GM12878 (cell line): Measurements from ENCODE around the gene NXPE1. TPM values are rescaled to one million over a fixed set of nuclear protein-coding genes. Genes with fewer than 3 reads are reported as not detected.

ENCODE experiments used
- ASH2L ChIP-seq: fragments of 300-600, 200-600 bp; sonication (generic); IDR thresholded peaks from 2 replicates; pipeline ENCODE4 v1.6.1; 2017; ENCODE audit warnings: low read depth, mild to moderate bottlenecking, borderline replicate concordance
- BHLHE40 ChIP-seq, 2 experiments: fragments of 450-650 bp in 1 of 2; IDR thresholded peaks; 2 replicates each; pipeline ENCODE4 v1.6.1; 2011 to 2017; ENCODE audit warnings: low read depth in 2 of 2, borderline replicate concordance in 1 of 2, improper control_type of control experiment in 1 of 2, low read length in 1 of 2, mild to moderate bottlenecking in 1 of 2
- BRCA1 ChIP-seq: IDR thresholded peaks from 2 replicates; pipeline ENCODE4 v1.6.1; 2011; ENCODE audit warnings: low read depth, low read length, improper control_type of control experiment
- KLF5 ChIP-seq: fragments of 450-650 bp; IDR thresholded peaks from 2 replicates; pipeline ENCODE4 v1.6.1; 2014; ENCODE audit warnings: mild to moderate bottlenecking; ENCODE audit not compliant: partially characterized antibody
- MEF2A ChIP-seq: IDR thresholded peaks from 2 replicates; pipeline ENCODE4 v1.6.1; 2011; ENCODE audit warnings: low read depth, mild to moderate bottlenecking, low read length, moderate library complexity; ENCODE audit not compliant: insufficient read depth
- MYC ChIP-seq: IDR thresholded peaks from 2 replicates; pipeline ENCODE4 v1.6.1; 2011; ENCODE audit warnings: mild to moderate bottlenecking, low read length, moderate library complexity, inconsistent platforms; ENCODE audit not compliant: insufficient read depth, insufficient replicate concordance, insufficient read length, severe bottlenecking
- NFIC ChIP-seq: IDR thresholded peaks from 2 replicates; pipeline ENCODE4 v1.6.1; 2012; ENCODE audit warnings: low read depth, mild to moderate bottlenecking, inconsistent platforms, low read length, moderate library complexity
- NFYA ChIP-seq: IDR thresholded peaks from 2 replicates; pipeline ENCODE4 v1.6.1; 2011; ENCODE audit warnings: low read depth, mild to moderate bottlenecking, low read length, improper control_type of control experiment, borderline replicate concordance
- PAX5 ChIP-seq: IDR thresholded peaks from 2 replicates; pipeline ENCODE4 v1.6.1; 2011; ENCODE audit warnings: low read depth, low read length, borderline replicate concordance
- PML ChIP-seq: IDR thresholded peaks from 2 replicates; pipeline ENCODE4 v1.6.1; 2012; ENCODE audit warnings: low read length, inconsistent platforms
- PRDM15 ChIP-seq: fragments of 450-650 bp; formaldehyde crosslinking; IDR thresholded peaks from 2 replicates; pipeline ENCODE4 v1.4.0; 2020; ENCODE audit warnings: mild to moderate bottlenecking, moderate library complexity
- RAD51 ChIP-seq: fragments of 450-650 bp; IDR thresholded peaks from 2 replicates; pipeline ENCODE4 v1.6.1; 2016; ENCODE audit warnings: moderate library complexity, mild to moderate bottlenecking, inconsistent platforms
- SREBF1 ChIP-seq: IDR thresholded peaks from 2 replicates; pipeline ENCODE4 v1.6.1; 2012; ENCODE audit warnings: mild to moderate bottlenecking, low read length
- STAT3 ChIP-seq: IDR thresholded peaks from 2 replicates; pipeline ENCODE4 v1.6.1; 2011; ENCODE audit warnings: low read depth, low read length, improper control_type of control experiment
- SUPT20H ChIP-seq: IDR thresholded peaks from 2 replicates; pipeline ENCODE4 v1.6.1; 2011; ENCODE audit warnings: low read depth, mild to moderate bottlenecking, low read length, moderate library complexity, borderline replicate concordance; ENCODE audit not compliant: control insufficient read depth
- SUZ12 ChIP-seq: fragments of 200-600 bp; sonication (generic); IDR thresholded peaks from one replicate; pipeline ENCODE4 v1.6.1; 2018; ENCODE audit warnings: antibody characterized with exemption, mild to moderate bottlenecking; ENCODE audit not compliant: unreplicated experiment
- TCF12 ChIP-seq: IDR thresholded peaks from 2 replicates; pipeline ENCODE4 v1.6.1; 2011; ENCODE audit warnings: low read depth, mild to moderate bottlenecking, low read length
- TCF3 ChIP-seq: IDR thresholded peaks from 2 replicates; pipeline ENCODE4 v1.6.1; 2012; ENCODE audit warnings: low read depth, mild to moderate bottlenecking, low read length, borderline replicate concordance; ENCODE audit not compliant: insufficient read depth
- ZBED1 ChIP-seq: IDR thresholded peaks from 2 replicates; pipeline ENCODE4 v1.6.1; 2016; ENCODE audit warnings: borderline replicate concordance
- ZNF24 ChIP-seq: fragments of 450-650 bp; IDR thresholded peaks from 2 replicates; pipeline ENCODE4 v1.6.1; 2017; ENCODE audit warnings: antibody characterized with exemption, mild to moderate bottlenecking
- ZZZ3 ChIP-seq: IDR thresholded peaks from 2 replicates; pipeline ENCODE4 v1.6.1; 2011; ENCODE audit warnings: low read depth; ENCODE audit not compliant: control insufficient read depth, insufficient read length
- polyA plus RNA-seq, 11 experiments: library from polyadenylated mRNA; depleted of rRNA in 4 of 11; unstranded in 6 of 11; stranded (reverse) in 5 of 11; fragments of >200 nt; fragmentation: Nextera tagmentation in 4 of 11; fragmentation: Illumina TruSeq in 1 of 11; extraction: Ambion mirVana in 4 of 11; extraction: Trizol in 1 of 11; gene quantifications; 1 replicate in 1 of 11; 2 replicates in 10 of 11; pipeline versions ENCODE4 v1.2.1 to v1.2.3, GENCODE V29; 2011 to 2016; ENCODE audit warnings: inconsistent platforms in 2 of 11, missing spikeins in 2 of 11, low read depth in 1 of 11
- total RNA-seq, 4 experiments: library from RNA; depleted of rRNA in 3 of 4; stranded (reverse); fragments of >200 nt in 3 of 4; fragmentation: Illumina TruSeq in 1 of 4; extraction: Trizol in 1 of 4; gene quantifications; 2 replicates each; pipeline versions ENCODE4 v1.2.1 to v1.2.3, GENCODE V29; 2013 to 2021
- TF ChIP-seq, protein P1 (sequence below): fragments of 450-650 bp; IDR thresholded peaks from 2 replicates; pipeline ENCODE4 v1.6.1; 2017; ENCODE audit warnings: antibody characterized with exemption, mild to moderate bottlenecking, moderate library complexity
- TF ChIP-seq, protein P2 (sequence below): fragments of 450-650 bp; IDR thresholded peaks from 2 replicates; pipeline ENCODE4 v1.6.1; 2016; ENCODE audit warnings: mild to moderate bottlenecking

NXPE1 gene
- total and polyA plus RNA-seq, 10 of the 15 experiments (the other 5 are each of a cell fraction or from before 2014, with no cell fraction given): not detected

DNA sequence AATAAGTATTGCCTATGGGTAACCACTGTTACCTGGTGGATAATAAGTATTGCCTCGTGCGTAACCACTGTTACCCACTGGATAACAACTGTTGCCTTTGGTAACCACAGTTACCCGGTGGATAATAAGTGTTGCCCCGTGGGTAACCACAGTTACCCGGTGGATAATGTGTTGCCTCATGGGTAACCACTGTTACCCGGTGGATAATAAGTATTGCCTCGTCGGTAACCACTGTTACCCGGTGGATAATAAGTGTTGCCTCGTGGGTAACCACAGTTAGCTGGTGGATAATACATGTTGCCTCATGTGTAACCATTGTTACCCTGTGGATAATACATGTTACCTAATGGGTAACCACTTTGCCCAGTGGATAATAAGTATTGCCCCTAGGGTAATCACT is 45.7 kb upstream of the NXPE1 start (continued):
- TF ChIP-seq PRDM15 (CRISPR knock-in tag) (peak; percentile 34; the same call in 1 of the 2 replicates), SUZ12 (no peak), BRCA1 (no peak), ZBED1 (0 out of 2 replicates have a peak, but pooled peaks have one; percentile 6), TCF12 (no peak), ZZZ3 (no peak), ASH2L (no peak), ZNF24 (peak; percentile 96), RAD51 (no peak), SUPT20H (no peak), PML (no peak), SREBF1 (peak; percentile 30; the same call in 1 of the 2 replicates), NFIC (0 out of 2 replicates have a peak, but pooled peaks have one; percentile 10), BHLHE40 (IDR thresholded peaks at IDR 0.05; ENCODE audit: borderline replicate concordance in 1 of 2, low read depth in 2 of 2, low read length in 1 of 2) (no peak), NFYA (no peak), KLF5 (no peak), MEF2A (no peak), TCF3 (no peak), STAT3 (no peak), MYC (no peak), PAX5 (peak; percentile 1; the same call in 1 of the 2 replicates)
- TF ChIP-seq, protein P1, sequence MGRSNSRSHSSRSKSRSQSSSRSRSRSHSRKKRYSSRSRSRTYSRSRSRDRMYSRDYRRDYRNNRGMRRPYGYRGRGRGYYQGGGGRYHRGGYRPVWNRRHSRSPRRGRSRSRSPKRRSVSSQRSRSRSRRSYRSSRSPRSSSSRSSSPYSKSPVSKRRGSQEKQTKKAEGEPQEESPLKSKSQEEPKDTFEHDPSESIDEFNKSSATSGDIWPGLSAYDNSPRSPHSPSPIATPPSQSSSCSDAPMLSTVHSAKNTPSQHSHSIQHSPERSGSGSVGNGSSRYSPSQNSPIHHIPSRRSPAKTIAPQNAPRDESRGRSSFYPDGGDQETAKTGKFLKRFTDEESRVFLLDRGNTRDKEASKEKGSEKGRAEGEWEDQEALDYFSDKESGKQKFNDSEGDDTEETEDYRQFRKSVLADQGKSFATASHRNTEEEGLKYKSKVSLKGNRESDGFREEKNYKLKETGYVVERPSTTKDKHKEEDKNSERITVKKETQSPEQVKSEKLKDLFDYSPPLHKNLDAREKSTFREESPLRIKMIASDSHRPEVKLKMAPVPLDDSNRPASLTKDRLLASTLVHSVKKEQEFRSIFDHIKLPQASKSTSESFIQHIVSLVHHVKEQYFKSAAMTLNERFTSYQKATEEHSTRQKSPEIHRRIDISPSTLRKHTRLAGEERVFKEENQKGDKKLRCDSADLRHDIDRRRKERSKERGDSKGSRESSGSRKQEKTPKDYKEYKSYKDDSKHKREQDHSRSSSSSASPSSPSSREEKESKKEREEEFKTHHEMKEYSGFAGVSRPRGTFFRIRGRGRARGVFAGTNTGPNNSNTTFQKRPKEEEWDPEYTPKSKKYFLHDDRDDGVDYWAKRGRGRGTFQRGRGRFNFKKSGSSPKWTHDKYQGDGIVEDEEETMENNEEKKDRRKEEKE: no peak
- TF ChIP-seq, protein P2, sequence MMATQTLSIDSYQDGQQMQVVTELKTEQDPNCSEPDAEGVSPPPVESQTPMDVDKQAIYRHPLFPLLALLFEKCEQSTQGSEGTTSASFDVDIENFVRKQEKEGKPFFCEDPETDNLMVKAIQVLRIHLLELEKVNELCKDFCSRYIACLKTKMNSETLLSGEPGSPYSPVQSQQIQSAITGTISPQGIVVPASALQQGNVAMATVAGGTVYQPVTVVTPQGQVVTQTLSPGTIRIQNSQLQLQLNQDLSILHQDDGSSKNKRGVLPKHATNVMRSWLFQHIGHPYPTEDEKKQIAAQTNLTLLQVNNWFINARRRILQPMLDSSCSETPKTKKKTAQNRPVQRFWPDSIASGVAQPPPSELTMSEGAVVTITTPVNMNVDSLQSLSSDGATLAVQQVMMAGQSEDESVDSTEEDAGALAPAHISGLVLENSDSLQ: no peak
